OCI-LY7 (cell line): ENCODE results near the gene SPPL2A. TPM values are rescaled to one million over a fixed set of nuclear protein-coding genes. Genes with fewer than 3 reads are reported as not detected.

Source experiments
- BruUV-seq: library from RNA; stranded (reverse); fragments of 400-500 nt; replicated peaks from 2 replicates; lab custom pipeline; 2021; lab: Mats Ljungman, UMichigan
- CTCF ChIA-PET: fragments of 300-600 bp; sonication (Branson Sonifier 250); formaldehyde crosslinking; loops from one replicate; lab custom pipeline; 2022; ENCODE audit warnings: antibody characterized with exemption; ENCODE audit not compliant: unreplicated experiment; lab: Charles Lee
- POLR2A ChIA-PET: fragments of 300-600 bp; sonication (Branson Sonifier 250); formaldehyde crosslinking; loops from one replicate; lab custom pipeline; 2022; ENCODE audit warnings: antibody characterized with exemption; lab: Charles Lee
- DNase-seq: peaks from one replicate; pipeline ENCODE4 v3.0.0-alpha.2; 2015; ENCODE audit warnings: low spot score
- H2AFZ ChIP-seq: fragments of 200-600 bp; sonication (generic), shearing (Covaris generic); 2 replicates; pipeline ENCODE4 v1.6.1; 2014; ENCODE audit warnings: mild to moderate bottlenecking, antibody characterized with exemption, low read length, moderate library complexity
- H3K27ac ChIP-seq: fragments of 200-600 bp; sonication (generic); 2 replicates; pipeline ENCODE4 v1.5.1; 2014; ENCODE audit warnings: mixed run types, low read depth, mild to moderate bottlenecking, moderate library complexity, low read length, inconsistent platforms; ENCODE audit not compliant: poor library complexity, severe bottlenecking
- H3K36me3 ChIP-seq: fragments of 200-600 bp; sonication (generic); 2 replicates; pipeline ENCODE4 v1.6.1; 2014; ENCODE audit warnings: mild to moderate bottlenecking, antibody characterized with exemption, low read length, moderate library complexity, mixed read lengths; ENCODE audit not compliant: insufficient read depth
- H3K4me1 ChIP-seq: fragments of 200-600 bp; sonication (generic); 2 replicates; pipeline ENCODE4 v1.5.1; 2014; ENCODE audit warnings: mild to moderate bottlenecking, low read length; ENCODE audit not compliant: insufficient read depth, poor library complexity, severe bottlenecking
- H3K4me2 ChIP-seq: fragments of 200-600 bp; sonication (generic); 2 replicates; pipeline ENCODE4 v1.6.1; 2014; ENCODE audit warnings: mild to moderate bottlenecking, low read length
- H3K4me3 ChIP-seq: fragments of 200-600 bp; sonication (generic); 2 replicates; pipeline ENCODE4 v1.5.1; 2014; ENCODE audit warnings: mild to moderate bottlenecking, low read depth, low read length; ENCODE audit not compliant: poor library complexity, severe bottlenecking
- H3K79me2 ChIP-seq: fragments of 200-600 bp; sonication (generic); 2 replicates; pipeline ENCODE4 v1.6.1; 2016; ENCODE audit warnings: low read depth, mild to moderate bottlenecking, low read length, moderate library complexity, mixed read lengths; ENCODE audit not compliant: insufficient read depth
- H3K9me2 ChIP-seq: fragments of 200-600 bp; sonication (generic); 2 replicates; pipeline ENCODE4 v1.6.1; 2016; ENCODE audit warnings: mild to moderate bottlenecking, low read length, mixed read lengths; ENCODE audit not compliant: insufficient read depth
- H3K9me3 ChIP-seq: fragments of 200-600 bp; sonication (generic); 2 replicates; pipeline ENCODE4 v1.6.1; 2014; ENCODE audit warnings: mild to moderate bottlenecking, mixed run types, low read length, mixed read lengths
- H4K20me1 ChIP-seq: fragments of 200-600 bp; sonication (generic); 2 replicates; pipeline ENCODE4 v1.6.1; 2014; ENCODE audit warnings: mild to moderate bottlenecking, antibody characterized with exemption, low read length, moderate library complexity, mixed read lengths; ENCODE audit not compliant: insufficient read depth
- CTCF ChIP-seq: fragments of 200-600 bp; sonication (generic); conservative IDR thresholded peaks from 2 replicates; pipeline ENCODE4 v1.5.1; 2014; ENCODE audit warnings: mild to moderate bottlenecking, antibody characterized with exemption, low read length, moderate library complexity, mixed read lengths
- EZH2phosphoT487 ChIP-seq: fragments of 200-600 bp; sonication (generic); IDR thresholded peaks from 2 replicates; pipeline ENCODE4 v1.6.1; 2018; ENCODE audit warnings: low read depth, borderline replicate concordance, mild to moderate bottlenecking, mixed run types, antibody characterized with exemption, low read length, moderate library complexity, mixed read lengths
- intact Hi-C: fragments of 100-400 bp; cut with micrococcal nuclease; formaldehyde crosslinking; loops from one replicate; pipeline ENCODE4 v1.10.0; 2022; ENCODE audit not compliant: unreplicated experiment
- total RNA-seq, 2 experiments: library from RNA; depleted of rRNA in 1 of 2; stranded (reverse); fragments of >200 nt in 1 of 2; shearing (Covaris generic) in 1 of 2; gene quantifications; 2 replicates each; pipeline ENCODE4 v1.2.3, GENCODE V29; 2014 to 2022

The SPPL2A gene
- total RNA-seq, 2 experiments from 2014 or later = 24.6 to 41.6 TPM

DNA sequence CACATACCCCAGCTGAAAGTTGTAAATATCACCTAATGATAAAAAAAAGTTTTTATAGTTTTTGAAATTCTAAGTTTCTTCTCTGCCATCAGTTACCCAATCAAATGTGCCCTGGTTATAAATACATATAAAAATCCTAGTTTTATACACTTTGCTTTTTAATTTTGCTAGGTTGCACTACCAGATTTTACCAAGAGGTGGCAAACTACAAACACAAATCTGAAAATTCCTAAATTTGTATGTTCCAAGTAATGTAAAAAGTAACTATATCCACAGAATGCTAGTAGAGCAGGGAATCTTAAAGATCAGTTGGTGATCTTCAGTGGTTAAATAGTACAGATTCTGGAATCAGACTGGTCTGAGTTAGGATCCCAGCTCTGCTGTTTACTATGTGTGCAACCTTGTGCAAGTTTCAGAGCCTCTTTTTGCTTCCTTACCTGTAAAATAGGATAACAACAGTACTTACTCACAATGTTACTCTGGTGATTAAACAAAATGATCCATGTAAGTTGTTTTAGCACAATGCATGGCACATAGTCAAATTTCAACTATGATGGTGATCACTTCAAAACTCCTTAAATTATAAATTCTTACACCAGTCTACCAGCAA is 89.9 kb downstream of the SPPL2A start:
- no peak overlapping the region for H3K4me2 ChIP-seq
- POLR2A ChIA-PET = interaction anchor here (1.2 kb wide), 1 partner anchor 11 kb away, joined by 3 read pairs; the partner anchor contains the start of gene TRPM7
- H4K20me1 ChIP-seq = peaks cover 19% of the 10 kb centered on the region
- TF ChIP-seq EZH2phosphoT487 (no peak), CTCF (peak; percentile 99)
- BruUV-seq = TSS peak; percentile 33
- H3K36me3 ChIP-seq = peaks cover 71% of the 10 kb centered on the region
- CTCF ChIA-PET = no interaction called here
- intact Hi-C loops = loop anchor here (2.0 kb wide), 1 partner anchor 201 kb away; no protein-coding TSS in a partner anchor
- no peaks in the 10 kb centered on the region for H3K9me3 ChIP-seq
- H3K9me2 ChIP-seq = no peaks in the 10 kb centered on the region
- H3K27ac ChIP-seq = peak overlapping the region; percentile 24
- no peak overlapping the region for H3K4me3 ChIP-seq
- DNase-seq = peak; percentile 25
- peaks cover 100% of the 10 kb centered on the region for H3K79me2 ChIP-seq
- peaks cover 6% of the 10 kb centered on the region for H3K4me1 ChIP-seq
- H2AFZ ChIP-seq = no peak overlapping the region

GRCh38 chr15:50670115-50670514 is 95.4 kb downstream of the SPPL2A start:
- peaks cover 5% of the 10 kb centered on the region; the same call in 1 of the 2 replicates for H4K20me1 ChIP-seq
- no peaks in the 10 kb centered on the region for H3K9me3 ChIP-seq
- no TSS peak for BruUV-seq
- no peak for DNase-seq
- intact Hi-C loops = no loop called here
- POLR2A ChIA-PET = no interaction called here
- H3K27ac ChIP-seq = no peak overlapping the region
- H3K9me2 ChIP-seq = no peaks in the 10 kb centered on the region
- H3K4me3 ChIP-seq = no peak overlapping the region
- H2AFZ ChIP-seq = no peak overlapping the region
- H3K79me2 ChIP-seq = peaks cover 95% of the 10 kb centered on the region
- no peaks in the 10 kb centered on the region for H3K4me1 ChIP-seq
- H3K36me3 ChIP-seq = peaks cover 97% of the 10 kb centered on the region
- CTCF ChIA-PET = no interaction called here
- TF ChIP-seq EZH2phosphoT487 = no peak
- no peak for TF ChIP-seq CTCF
- H3K4me2 ChIP-seq = no peak overlapping the region

GRCh38 chr15:50669611-50670010 is 95.9 kb downstream of the SPPL2A start:
- Histone ChIP-seq H2AFZ (no peak overlapping the region), H3K36me3 (peaks cover 97% of the 10 kb centered on the region), H3K9me2 (no peaks in the 10 kb centered on the region), H3K4me3 (no peak overlapping the region), H3K27ac (no peak overlapping the region), H4K20me1 (peaks cover 4% of the 10 kb centered on the region; the same call in 1 of the 2 replicates), H3K9me3 (no peaks in the 10 kb centered on the region), H3K79me2 (peaks cover 95% of the 10 kb centered on the region), H3K4me1 (no peaks in the 10 kb centered on the region), H3K4me2 (no peak overlapping the region)
- no peak for DNase-seq
- ChIA-PET CTCF (no interaction called here), POLR2A (no interaction called here)
- intact Hi-C loops = no loop called here
- no TSS peak for BruUV-seq
- no peak for TF ChIP-seq EZH2phosphoT487
- TF ChIP-seq CTCF = no peak
